ENCODE data around the gene KIFC3.
"Not testable (repeated sequence)": the region's sequence is repeated elsewhere in the genome, so short reads cannot be mapped to it uniquely, and the experiment has no call there.

- not testable (repeated sequence) for TF ChIP-seq ZBTB7A (tag by site-specific recombination; IDR thresholded peaks at IDR 0.05; ENCODE audit: low read depth); CTCF (tag by site-specific recombination; IDR thresholded peaks at IDR 0.05); ZNF138 (tag by site-specific recombination; IDR thresholded peaks at IDR 0.05; ENCODE audit: borderline replicate concordance); REST (tag by site-specific recombination; IDR thresholded peaks at IDR 0.05); BCL6B (tag by site-specific recombination; IDR thresholded peaks at IDR 0.05); ZFHX2 (tag by site-specific recombination; conservative IDR thresholded peaks at IDR 0.05); ZNF76 (tag by site-specific recombination; IDR thresholded peaks at IDR 0.05; ENCODE audit: borderline replicate concordance, low read depth)
Measured at GRCh38 chr16:57796014-57796413, 6.3 kb downstream of the KIFC3 start.
